Stimulated activated CD4-positive, alpha-beta T cell treated with anti-CD3 and anti-CD28 coated beads, TNF-alpha, amount 100 ng/mL, for 48 hours (primary cell): ENCODE data around the gene HOXD10.

Experiments used
- DNase-seq, 3 donors: peaks; one replicate each; pipeline ENCODE4 v3.0.0-alpha.2; 2020; ENCODE audit warnings: low read depth in 3 of 3

Gene HOXD10

GRCh38 chr2:176123411-176124109 is 7.0 kb downstream of the HOXD10 start:
- no peak for DNase-seq

- DNase-seq = no peak
Observed at GRCh38 chr2:176124110-176124946, 7.8 kb downstream of the HOXD10 start.

- no peak for DNase-seq
Observed at GRCh38 chr2:176124947-176125771, 8.6 kb downstream of the HOXD10 start.

DNA sequence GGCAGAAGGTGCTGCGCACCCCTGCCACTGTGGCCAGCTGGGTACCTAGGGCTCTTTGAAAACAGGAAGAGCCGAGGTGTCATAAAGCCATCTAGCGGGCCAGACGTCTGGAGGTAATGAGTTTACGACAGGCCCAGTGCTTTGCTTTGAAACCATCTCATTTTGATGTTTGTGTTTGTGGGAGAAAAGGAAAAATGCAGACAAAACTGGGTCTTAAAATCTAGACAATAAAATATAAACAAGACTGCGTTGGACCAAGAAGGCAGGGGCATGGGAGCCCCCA is 9.1 kb downstream of the HOXD10 start:
- no peak for DNase-seq

DNA sequence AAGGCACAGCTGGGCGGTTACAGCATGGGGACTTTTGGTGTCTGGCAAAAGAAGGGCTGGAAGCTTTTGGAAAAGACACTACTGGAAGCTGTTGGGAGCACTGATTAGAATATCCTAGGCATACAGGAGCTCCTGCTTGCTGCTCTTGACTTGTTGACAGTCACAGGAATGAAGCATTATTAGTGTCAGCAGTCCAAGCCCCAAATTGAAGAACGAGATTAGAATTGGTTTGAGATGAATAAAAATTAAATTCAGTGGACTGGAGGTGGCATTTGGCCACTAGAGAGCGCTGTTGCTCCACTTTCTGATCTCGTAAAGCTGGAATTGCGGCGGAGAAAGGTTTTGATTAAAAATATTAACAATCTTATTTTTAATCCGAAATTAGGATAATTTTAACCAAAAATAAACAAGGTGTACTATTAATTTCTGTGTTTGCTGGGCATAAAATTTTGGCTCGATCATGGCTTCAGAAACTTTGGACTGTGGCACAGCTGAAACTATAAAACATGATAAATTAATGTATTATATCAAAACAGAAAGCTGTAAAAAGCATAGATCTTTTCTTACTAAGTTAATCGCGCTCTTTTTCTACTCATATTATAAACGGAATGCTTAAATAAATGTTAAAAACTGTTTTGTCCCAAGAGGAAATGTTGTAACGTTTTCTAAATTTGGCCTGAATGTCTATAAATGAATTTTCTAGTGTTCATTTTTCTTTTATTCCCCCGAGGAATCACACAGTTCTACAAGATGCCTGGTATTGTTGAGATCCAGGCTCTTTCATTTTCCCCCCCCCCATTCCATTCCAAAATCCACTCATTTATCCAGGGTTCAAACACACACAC is 10.6 kb downstream of the HOXD10 start:
- DNase-seq = peak in 2 of 3 donors; percentile 50 to 61

GRCh38 chr2:176127774-176128072 is 11.1 kb downstream of the HOXD10 start:
- no peak for DNase-seq

DNA sequence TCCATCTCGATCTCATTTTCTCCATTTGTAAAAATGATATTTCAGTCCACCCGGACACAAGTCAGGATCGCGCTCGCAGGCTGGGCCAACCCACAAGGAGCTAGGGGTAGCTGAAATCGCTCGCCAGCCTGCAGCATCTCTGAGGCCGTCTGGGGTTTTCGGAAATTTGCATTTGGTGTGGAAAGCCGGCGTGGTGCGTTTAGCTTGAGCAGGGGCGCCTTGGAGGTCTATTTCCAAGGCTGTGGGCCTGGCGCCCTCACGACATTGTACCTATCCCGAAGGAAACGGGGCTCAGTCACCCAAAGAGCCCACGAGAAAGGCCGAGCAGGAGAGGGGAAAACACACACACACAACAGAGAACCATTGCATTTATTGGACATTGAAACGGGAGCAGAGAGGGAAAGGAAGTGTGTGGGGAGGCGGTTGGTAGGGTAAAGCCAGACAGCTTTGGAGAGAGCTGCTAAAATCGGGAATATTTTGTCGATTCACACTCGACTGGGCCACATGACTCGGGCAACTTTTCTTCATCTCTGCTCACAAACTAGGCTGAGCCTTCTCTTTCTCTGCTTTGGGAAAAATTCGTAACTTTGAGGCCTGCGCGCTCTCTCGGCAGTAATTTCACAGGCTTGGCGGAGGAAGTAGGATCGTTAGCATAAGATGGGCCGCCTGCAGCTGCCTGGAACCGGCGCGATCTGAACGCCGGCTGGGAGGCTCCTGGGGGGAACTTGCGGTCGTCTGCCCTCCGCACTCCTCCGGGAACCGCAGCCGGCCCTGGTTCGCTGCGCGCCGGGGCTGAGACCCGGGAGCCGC is 11.8 kb downstream of the HOXD10 start:
- no peak for DNase-seq

- DNase-seq = no peak
Observed at GRCh38 chr2:176128982-176129796, 12.6 kb downstream of the HOXD10 start, which contains the start of gene HOXD8. TSS of gene HOXD8 (plus strand) at chr2:176129705. CDS start at chr2:176130367, 662 bp downstream.

DNA sequence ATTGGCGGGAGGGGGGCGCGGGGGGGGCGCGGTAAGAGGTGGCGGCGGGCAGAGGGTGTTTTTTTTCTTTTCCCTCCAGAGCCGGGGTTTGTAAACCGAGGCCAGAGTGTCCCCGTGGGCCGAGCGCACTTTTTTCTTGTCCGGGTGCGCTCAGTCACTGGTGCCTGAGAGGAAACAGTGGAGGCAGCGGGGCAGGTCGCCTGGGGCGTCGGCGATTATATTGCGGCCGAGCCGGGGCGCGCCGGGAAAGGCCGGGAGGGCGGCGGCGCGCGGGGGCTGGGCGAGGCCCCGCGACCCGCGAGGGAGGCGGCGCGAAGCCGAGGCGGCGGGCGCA is 13.2 kb downstream of the HOXD10 start:
- DNase-seq = no peak

GRCh38 chr2:176130147-176130956 is 13.8 kb downstream of the HOXD10 start:
- DNase-seq = no peak

DNA sequence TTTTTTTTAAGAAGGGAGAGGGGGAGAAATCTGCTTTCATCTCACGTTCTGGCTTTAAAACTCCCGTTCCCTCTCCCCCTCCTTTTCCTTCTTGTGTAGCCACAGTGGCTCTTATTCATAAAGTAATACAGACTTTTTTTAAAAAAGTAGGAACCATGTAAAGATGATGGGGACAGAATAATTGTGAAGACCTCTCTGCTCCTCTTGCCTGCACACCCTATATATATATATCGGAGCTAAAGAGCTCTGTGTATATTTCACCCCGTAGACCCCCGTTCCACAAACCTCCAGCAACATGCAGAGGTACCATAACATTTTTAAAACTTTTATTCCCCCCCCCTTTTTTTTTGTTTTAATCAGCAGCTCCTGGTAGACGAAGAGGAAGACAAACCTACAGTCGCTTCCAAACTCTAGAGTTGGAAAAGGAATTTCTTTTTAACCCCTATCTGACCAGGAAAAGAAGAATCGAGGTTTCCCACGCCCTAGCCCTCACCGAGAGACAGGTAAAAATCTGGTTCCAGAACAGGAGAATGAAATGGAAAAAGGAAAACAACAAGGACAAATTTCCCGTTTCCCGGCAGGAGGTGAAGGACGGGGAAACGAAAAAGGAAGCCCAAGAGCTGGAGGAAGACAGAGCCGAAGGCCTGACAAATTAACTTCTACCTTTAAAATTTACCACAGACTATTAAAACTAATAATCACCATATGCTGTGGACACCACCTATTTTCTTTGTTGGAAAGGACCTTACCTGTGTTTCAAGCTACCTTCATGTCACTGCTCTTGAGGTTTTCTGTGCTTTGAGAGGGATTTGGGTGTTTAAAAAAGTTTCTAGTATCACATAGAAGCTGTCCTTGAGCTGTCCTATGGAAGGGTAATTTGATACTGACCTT is 14.6 kb downstream of the HOXD10 start:
- DNase-seq = no peak

- DNase-seq = no peak
Observed at GRCh38 chr2:176131848-176132158, 15.2 kb downstream of the HOXD10 start.

GRCh38 chr2:176132205-176133171 is 15.9 kb downstream of the HOXD10 start:
- DNase-seq = no peak

GRCh38 chr2:176133389-176133788 is 16.8 kb downstream of the HOXD10 start:
- no peak for DNase-seq

DNA sequence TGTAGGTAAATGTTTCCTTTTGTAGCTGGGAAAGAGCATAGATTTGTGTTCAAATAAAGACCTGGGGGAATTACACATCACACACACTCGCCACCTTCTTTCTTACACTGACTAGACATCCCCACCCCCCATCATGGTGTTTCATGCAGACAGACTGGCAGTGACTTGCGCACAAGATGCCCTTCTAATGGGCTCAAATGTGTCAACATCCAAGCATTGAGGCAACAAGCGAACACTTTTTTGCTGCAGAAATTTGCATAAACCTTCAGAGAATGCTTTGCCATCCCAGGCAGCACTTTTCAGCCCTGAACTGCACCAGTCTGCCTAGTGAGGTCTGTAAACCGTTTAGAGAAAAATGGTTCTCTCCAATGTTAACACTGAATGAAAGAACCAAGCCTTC is 17.5 kb downstream of the HOXD10 start:
- no peak for DNase-seq

GRCh38 chr2:176135035-176135440 is 18.5 kb downstream of the HOXD10 start:
- DNase-seq = no peak
